Measurements from ENCODE around the gene PRDM16. TPM values are rescaled to one million over a fixed set of nuclear protein-coding genes. Genes with fewer than 3 reads are reported as not detected.

The PRDM16 gene
- polyA plus RNA-seq, 1 of the 3 experiments (the other 2 are of a cell fraction), result not detected

GRCh38 chr1:3456449-3456963, 387.5 kb downstream of the PRDM16 start:
- H3K79me2 ChIP-seq (ENCODE audit: insufficient read depth), result no peaks in the 10 kb centered on the region
- WGBS (ENCODE audit: low lambda C conversion rate), result 88% methylated on average over 7 of the region's 12 CpGs

GRCh38 chr1:3456964-3457909, 388.2 kb downstream of the PRDM16 start:
- Histone ChIP-seq H3K4me3 (ENCODE audit: low read depth in 2 of 2, low read length in 1 of 2) (no peak overlapping the region), H4K20me1 (ENCODE audit: insufficient read depth) (no peaks in the 10 kb centered on the region), H3K4me2 (no peak overlapping the region), H3K27ac (ENCODE audit: low read depth in 2 of 2, low read length in 1 of 2) (no peak overlapping the region), H3K9me3 (no peaks in the 10 kb centered on the region), H3K36me3 (replicated peaks in 1 of 2; ENCODE audit: control insufficient read depth in 1 of 2, insufficient read depth in 2 of 2, low read length in 1 of 2) (no peaks in the 10 kb centered on the region), H3K79me2 (ENCODE audit: insufficient read depth) (no peaks in the 10 kb centered on the region), H3K4me1 (ENCODE audit: control insufficient read depth in 1 of 2, insufficient read depth in 2 of 2, low read depth in 1 of 2, low read length in 1 of 2) (peaks cover 0 to 33% of the 10 kb centered on the region in 2 experiments; a peak in 1 of 4 replicates), H3K9ac (no peak overlapping the region), H2AFZ (ENCODE audit: low read depth) (no peak overlapping the region), H3F3A (replicated peaks; ENCODE audit: insufficient read depth) (no peaks in the 10 kb centered on the region), H3K27me3 (ENCODE audit: insufficient read depth) (no peaks in the 10 kb centered on the region), H3K9me2 (no peaks in the 10 kb centered on the region)
- TF ChIP-seq RFX5 (IDR thresholded peaks at IDR 0.05; ENCODE audit: low read length) (no peak), TAF1 (IDR thresholded peaks at IDR 0.05; ENCODE audit: borderline replicate concordance, low read depth, low read length) (no peak), RAD21 (IDR thresholded peaks at IDR 0.05; ENCODE audit: low read length) (no peak), CHD2 (IDR thresholded peaks at IDR 0.05; ENCODE audit: low read length, partially characterized antibody) (no peak), FOXM1 (IDR thresholded peaks at IDR 0.05; ENCODE audit: low read depth) (no peak), SMC3 (IDR thresholded peaks at IDR 0.05; ENCODE audit: low read depth, low read length) (no peak), ZBTB33 (IDR thresholded peaks at IDR 0.05; ENCODE audit: borderline replicate concordance, low read depth) (no peak), GABPA (IDR thresholded peaks at IDR 0.05; ENCODE audit: low read depth) (no peak), NFIC (IDR thresholded peaks at IDR 0.05; ENCODE audit: borderline replicate concordance) (no peak), FOSL2 (IDR thresholded peaks at IDR 0.05; ENCODE audit: borderline replicate concordance, low read depth) (no peak)
- CTCF ChIA-PET, result interaction anchor here (0.8 to 3.7 kb wide), 5 partner anchors 14 to 170 kb away, joined by 3 to 26 read pairs (median 4); no protein-coding TSS in a partner anchor
- WGBS (ENCODE audit: low lambda C conversion rate), result 67% methylated on average over 9 of the region's 29 CpGs
- no peak for DNase-seq
- POLR2A ChIA-PET, result no interaction called here

More at GRCh38 chr1:3456449-3456963, 387.5 kb downstream of the PRDM16 start:
- DNase-seq, result no peak
- CTCF ChIA-PET, result interaction anchor here (0.8 to 3.7 kb wide), 4 partner anchors 25 to 170 kb away, joined by 3 to 26 read pairs (median 4); no protein-coding TSS in a partner anchor
- TF ChIP-seq JUND (IDR thresholded peaks at IDR 0.05) (no peak), CHD2 (IDR thresholded peaks at IDR 0.05; ENCODE audit: low read length, partially characterized antibody) (no peak), USF1 (IDR thresholded peaks at IDR 0.05; ENCODE audit: borderline replicate concordance, low read depth) (no peak), CTCF (IDR thresholded peaks at IDR 0.05) (no peak), MXI1 (IDR thresholded peaks at IDR 0.05; ENCODE audit: low read depth, low read length) (no peak), YY1 (IDR thresholded peaks at IDR 0.05; ENCODE audit: low read depth) (no peak), MAX (IDR thresholded peaks at IDR 0.05; ENCODE audit: low read depth) (no peak)
- Histone ChIP-seq H3K4me1 (ENCODE audit: control insufficient read depth in 1 of 2, insufficient read depth in 2 of 2, low read depth in 1 of 2, low read length in 1 of 2) (peaks cover 0 to 33% of the 10 kb centered on the region in 2 experiments; a peak in 1 of 4 replicates), H3K27me3 (ENCODE audit: insufficient read depth) (no peaks in the 10 kb centered on the region), H3F3A (replicated peaks; ENCODE audit: insufficient read depth) (no peaks in the 10 kb centered on the region), H3K4me3 (ENCODE audit: low read depth in 2 of 2, low read length in 1 of 2) (no peak overlapping the region), H2AFZ (ENCODE audit: low read depth) (no peak overlapping the region), H3K9ac (no peak overlapping the region), H3K36me3 (replicated peaks in 1 of 2; ENCODE audit: control insufficient read depth in 1 of 2, insufficient read depth in 2 of 2, low read length in 1 of 2) (no peaks in the 10 kb centered on the region), H3K9me3 (no peaks in the 10 kb centered on the region), H3K4me2 (no peak overlapping the region), H4K20me1 (ENCODE audit: insufficient read depth) (no peaks in the 10 kb centered on the region), H3K9me2 (no peaks in the 10 kb centered on the region), H3K27ac (ENCODE audit: low read depth in 2 of 2, low read length in 1 of 2) (no peak overlapping the region)
- POLR2A ChIA-PET, result no interaction called here

All from SK-N-SH (cell line).